ENCODE measurements around the gene TSKS.

Gene TSKS

DNA sequence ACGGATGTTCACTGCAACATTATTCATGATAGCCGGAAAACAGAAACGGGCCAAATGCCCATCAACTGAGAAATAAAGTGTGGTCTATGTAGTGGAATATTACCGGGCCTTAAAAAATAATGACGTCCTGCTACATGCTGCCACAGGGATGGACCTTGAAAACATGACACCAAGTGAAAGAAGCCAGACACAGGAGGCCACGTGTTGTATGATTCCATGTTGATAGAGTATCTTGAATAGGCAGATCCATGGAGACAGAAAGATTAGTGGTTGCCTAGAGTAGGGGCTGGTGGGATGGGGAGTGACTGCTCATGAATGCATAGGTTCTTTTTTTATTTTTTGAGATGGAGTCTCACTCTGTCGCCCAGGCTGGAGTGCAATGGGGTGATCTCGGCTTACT is 7.4 kb upstream of the TSKS start:
- DNase-seq (ENCODE audit: low read depth, low spot score), result no peak
- no peak overlapping the region for H3K4me3 ChIP-seq (ENCODE audit: low read length)

DNA sequence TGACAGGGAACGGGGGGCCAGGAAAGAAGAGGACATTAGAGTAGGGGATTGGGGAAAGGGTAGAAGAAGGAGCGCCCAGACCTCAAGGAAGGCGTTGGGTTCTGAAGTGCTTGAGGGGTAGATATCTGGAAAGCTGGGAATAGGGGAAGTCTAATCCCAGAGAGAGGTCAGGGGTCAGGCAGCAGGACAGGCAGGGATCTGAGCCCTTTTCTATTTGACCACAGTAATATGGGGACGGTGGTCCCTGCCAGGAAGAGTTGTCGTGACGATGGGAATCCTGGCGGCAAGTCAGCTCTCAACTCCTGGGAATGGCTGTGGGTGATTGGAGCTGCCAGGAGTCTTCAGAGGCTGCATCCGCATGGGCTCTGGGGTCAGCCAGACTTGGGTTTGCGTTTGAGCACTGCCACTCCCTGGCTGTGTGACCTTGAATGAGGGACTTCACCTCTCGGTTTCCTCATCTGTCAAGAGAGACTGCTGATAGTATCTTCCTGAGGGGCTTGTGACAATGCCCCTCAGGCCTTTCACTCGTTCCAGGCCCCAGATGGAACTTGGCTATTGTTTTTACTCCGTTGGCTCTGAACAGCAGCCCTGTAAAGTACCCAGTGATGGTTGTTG is 5.0 kb upstream of the TSKS start:
- no peak for DNase-seq (ENCODE audit: low read depth, low spot score)
- peak overlapping the region; percentile 93 for H3K4me3 ChIP-seq (ENCODE audit: low read length)

DNA sequence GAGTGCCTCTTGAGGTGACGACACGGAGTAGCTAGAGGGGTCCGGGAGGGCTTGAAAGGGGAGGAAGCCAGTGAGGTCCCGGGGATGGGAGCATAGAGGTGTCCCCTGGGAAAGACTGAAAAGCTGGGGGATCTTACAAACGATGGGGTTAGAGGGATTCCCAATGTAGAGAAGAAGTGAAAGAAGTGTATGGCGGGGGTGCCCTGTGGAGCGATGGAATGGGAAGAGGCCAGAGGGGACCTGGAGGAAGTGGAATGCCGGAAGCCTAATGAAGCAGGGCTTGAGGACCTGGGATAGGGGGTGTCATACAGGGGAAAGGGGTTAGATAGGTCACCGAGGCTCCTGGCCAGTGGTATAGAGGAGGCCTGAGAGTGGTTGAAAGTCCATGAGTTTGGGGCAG is 4.3 kb upstream of the TSKS start:
- no peak for DNase-seq (ENCODE audit: low read depth, low spot score)
- H3K4me3 ChIP-seq (ENCODE audit: low read length), result peak overlapping the region; percentile 93

- peak within 1 kb of the TSS; percentile 93 for H3K4me3 ChIP-seq (ENCODE audit: low read length)
- DNase-seq (ENCODE audit: low read depth, low spot score), result peak; percentile 4
Observed at GRCh38 chr19:49766930-49767299, 3.8 kb upstream of the TSKS start, which contains the start of gene AP2A1. TSS of gene AP2A1 (plus strand) at chr19:49767001. CDS start at chr19:49767134, 133 bp downstream.

GRCh38 chr19:49766007-49766929 is 3.2 kb upstream of the TSKS start:
- DNase-seq (ENCODE audit: low read depth, low spot score), result peak; percentile 100

DNA sequence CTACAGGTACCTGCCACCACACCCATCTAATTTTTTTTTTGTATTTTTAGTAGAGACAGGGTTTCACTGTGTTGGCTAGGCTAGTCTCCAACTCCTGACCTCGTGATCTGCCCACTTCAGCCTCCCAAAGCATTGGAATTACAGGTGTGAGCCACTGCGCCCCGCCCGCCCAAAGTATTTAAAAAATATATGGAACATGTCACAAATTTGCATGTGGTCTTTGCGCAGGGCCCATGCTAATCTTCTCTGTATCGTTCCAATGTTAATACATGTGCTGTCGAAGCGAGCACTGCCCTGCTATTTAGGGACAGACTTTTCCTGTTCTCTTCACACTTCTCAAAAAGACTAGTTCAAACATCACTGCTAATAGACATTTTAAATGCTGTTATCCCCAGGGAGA is 1.2 kb upstream of the TSKS start:
- no peak overlapping the region for H3K4me3 ChIP-seq (ENCODE audit: low read length)
- no peak for DNase-seq (ENCODE audit: low read depth, low spot score)

More at GRCh38 chr19:49766007-49766929, 3.2 kb upstream of the TSKS start:
- H3K4me3 ChIP-seq (ENCODE audit: low read length), result peak overlapping the region; percentile 67

- no peak for DNase-seq (ENCODE audit: low read depth, low spot score)
- H3K4me3 ChIP-seq (ENCODE audit: low read length), result no peak overlapping the region
Observed at GRCh38 chr19:49761625-49762311, 1.3 kb downstream of the TSKS start.

GRCh38 chr19:49761249-49761624 is 1.9 kb downstream of the TSKS start:
- H3K4me3 ChIP-seq (ENCODE audit: low read length), result no peak overlapping the region
- DNase-seq (ENCODE audit: low read depth, low spot score), result no peak

- DNase-seq (ENCODE audit: low read depth, low spot score), result no peak
Observed at GRCh38 chr19:49758292-49758691, 4.8 kb downstream of the TSKS start.

DNA sequence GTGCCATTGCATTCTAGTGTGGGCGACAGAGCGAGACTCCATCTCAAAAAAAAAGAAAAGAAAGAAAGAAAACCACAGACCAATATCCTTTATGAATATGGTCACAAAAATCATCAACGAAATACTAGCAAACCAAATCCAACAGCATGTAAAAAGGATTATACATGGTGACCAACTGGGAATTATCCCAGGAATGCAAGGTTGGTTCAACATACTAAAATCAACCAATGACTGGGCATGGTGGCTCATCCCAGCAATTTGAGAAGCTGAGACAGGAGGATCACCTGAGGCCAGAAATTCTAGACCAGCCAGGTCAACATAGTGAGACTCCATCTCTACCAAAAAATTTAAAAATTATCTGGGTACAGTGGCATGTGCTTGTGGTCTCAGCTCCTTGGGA is 7.2 kb downstream of the TSKS start:
- no peak for DNase-seq (ENCODE audit: low read depth, low spot score)
- H3K4me3 ChIP-seq (ENCODE audit: low read length), result no peak overlapping the region

More at GRCh38 chr19:49758292-49758691, 4.8 kb downstream of the TSKS start:
- no peak overlapping the region for H3K4me3 ChIP-seq (ENCODE audit: low read length)

GRCh38 chr19:49752701-49753100 is 10.4 kb downstream of the TSKS start:
- DNase-seq (ENCODE audit: low read depth, low spot score), result no peak
- H3K4me3 ChIP-seq (ENCODE audit: low read length), result no peak overlapping the region

- no peak overlapping the region for H3K4me3 ChIP-seq (ENCODE audit: low read length)
Observed at GRCh38 chr19:49749771-49750170, 13.3 kb downstream of the TSKS start.

DNA sequence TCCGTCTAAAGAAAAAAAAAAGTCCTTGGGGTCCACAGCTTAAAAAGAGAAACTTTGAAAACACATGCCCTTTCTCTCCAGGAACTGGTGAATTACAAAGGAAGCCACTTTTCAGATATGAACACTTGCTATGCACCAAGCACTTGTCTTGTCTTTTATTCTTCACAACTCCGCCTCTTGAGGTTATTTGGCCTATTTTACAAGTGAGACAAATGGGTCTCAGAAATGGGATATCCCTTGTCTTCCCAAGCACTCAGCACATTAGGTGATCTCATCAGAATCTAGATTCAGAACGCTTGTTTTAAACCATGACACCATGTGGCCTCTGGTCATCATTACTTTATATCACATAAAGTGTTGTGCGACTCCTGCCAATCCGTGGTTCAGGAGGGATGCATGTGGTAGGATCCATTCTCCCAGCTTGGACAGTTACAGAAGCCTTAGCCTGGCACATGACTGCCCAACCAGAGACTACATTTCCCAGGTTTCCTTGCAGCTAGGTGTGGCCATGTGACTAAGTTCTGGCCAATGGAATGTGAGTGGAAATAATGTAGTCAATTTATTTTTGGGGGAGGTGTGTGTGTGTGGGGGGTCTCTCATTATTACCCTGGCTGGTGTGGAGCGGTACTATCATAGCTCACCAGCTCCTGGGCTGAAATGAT is 13.9 kb downstream of the TSKS start:
- H3K4me3 ChIP-seq (ENCODE audit: low read length), result no peak overlapping the region
- no peak for DNase-seq (ENCODE audit: low read depth, low spot score)

More at GRCh38 chr19:49749771-49750170, 13.3 kb downstream of the TSKS start:
- DNase-seq (ENCODE audit: low read depth, low spot score), result no peak

DNA sequence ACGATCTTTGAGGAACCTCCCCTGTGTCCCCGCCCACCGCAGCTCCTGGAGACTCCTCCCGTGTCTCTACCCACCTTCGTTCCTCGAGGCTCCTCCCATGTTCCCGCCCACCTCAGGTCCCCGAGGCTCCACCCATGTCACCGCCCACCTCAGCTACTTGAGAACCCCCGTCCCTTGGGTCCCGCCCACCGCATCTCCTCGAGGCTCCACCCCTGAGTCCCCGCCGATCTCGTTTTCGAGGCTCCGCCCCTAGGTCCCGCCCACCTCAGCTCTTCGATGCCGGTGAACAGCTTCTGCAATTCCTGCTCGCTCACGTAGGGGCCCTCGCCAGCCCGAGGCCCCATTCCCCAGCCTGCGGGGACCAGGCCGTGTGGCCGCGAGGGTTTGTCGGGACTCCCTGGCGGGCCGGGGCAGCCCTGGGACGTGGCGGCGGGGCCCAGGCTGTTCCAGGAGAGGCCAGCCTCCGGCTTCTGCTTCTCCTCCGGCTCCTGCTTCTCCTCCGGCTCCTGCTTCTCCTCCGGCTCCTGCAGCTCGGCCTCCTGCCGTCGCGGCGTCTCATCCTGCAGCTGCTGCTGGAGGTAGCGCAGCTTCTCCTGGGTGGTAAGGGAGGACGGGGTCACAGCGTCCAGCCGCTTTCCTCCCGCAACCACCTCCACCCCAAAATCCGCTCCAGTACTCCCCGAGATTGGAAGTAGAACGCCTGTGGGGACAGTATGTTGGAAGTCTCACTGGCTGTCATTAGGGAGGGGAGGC is 16.7 kb downstream of the TSKS start:
- no peak overlapping the region for H3K4me3 ChIP-seq (ENCODE audit: low read length)
- peak; percentile 39 for DNase-seq (ENCODE audit: low read depth, low spot score)

- no peak overlapping the region for H3K4me3 ChIP-seq (ENCODE audit: low read length)
- DNase-seq (ENCODE audit: low read depth, low spot score), result no peak
Observed at GRCh38 chr19:49744946-49745381, 18.1 kb downstream of the TSKS start.

DNA sequence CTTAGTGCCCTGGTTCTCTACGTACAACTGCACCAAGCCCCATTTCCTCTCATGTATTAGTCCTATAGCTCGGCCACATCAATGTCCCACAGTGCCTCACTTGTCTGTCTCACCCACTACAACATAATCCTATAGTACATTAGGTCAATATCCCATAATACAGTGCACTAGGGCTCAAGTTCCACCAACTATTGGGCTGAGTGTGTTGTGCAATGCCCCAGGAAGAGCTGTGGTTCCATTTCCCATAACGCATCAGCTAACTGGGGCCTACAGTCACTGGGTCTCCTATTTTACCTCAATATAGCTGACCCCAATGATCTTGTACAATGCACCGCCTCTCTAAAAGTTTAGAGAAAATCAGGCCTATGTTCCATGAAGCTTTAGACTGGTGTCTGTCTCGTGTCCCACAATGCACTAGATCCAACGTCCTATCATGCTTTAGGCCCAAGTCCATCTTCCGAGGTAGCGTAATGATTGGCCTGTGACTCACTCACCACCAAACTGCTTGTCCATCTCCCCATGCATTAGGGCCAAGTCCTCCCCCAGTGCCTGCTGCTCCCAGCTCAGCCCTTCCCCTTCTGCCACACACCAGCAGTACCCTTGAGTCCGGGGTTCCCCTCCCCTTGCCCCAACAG is 21.8 kb downstream of the TSKS start:
- no peak overlapping the region for H3K4me3 ChIP-seq (ENCODE audit: low read length)
- DNase-seq (ENCODE audit: low read depth, low spot score), result no peak

DNA sequence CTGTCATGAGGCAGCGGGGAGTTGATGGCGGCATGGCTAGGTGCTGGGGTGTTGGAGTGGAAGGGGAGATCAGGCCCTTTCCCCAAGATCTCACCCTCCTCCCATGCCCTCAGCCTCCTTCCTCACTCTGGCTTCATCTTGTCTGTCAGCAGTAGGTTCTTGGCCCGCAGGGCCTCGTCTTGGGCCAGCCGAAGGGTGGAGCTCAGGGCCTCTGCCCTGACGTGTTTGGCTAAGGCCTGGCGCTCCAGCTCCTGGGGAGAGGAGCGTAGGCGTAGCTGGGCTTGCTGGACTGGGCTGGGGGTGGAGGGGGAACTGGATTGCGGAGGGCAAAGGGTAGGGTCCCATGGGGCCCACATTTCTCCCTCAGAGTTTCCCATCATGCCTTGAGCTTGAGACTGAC is 23.2 kb downstream of the TSKS start:
- DNase-seq (ENCODE audit: low read depth, low spot score), result no peak
- H3K4me3 ChIP-seq (ENCODE audit: low read length), result no peak overlapping the region

GRCh38 chr19:49739098-49739497 is 24.0 kb downstream of the TSKS start:
- no peak overlapping the region for H3K4me3 ChIP-seq (ENCODE audit: low read length)
- peak; percentile 9 for DNase-seq (ENCODE audit: low read depth, low spot score)

Measured in Jurkat, Clone E6-1 (cell line).